Measurements from ENCODE around the gene PRKCA. TPM values are rescaled to one million over a fixed set of nuclear protein-coding genes. Genes with fewer than 3 reads are reported as not detected.
"Not testable (repeated sequence)": the region's sequence is repeated elsewhere in the genome, so short reads cannot be mapped to it uniquely, and the experiment has no call there.

Gene PRKCA
- total RNA-seq, 1 donor from 2014 or later: 4.5 TPM

DNA sequence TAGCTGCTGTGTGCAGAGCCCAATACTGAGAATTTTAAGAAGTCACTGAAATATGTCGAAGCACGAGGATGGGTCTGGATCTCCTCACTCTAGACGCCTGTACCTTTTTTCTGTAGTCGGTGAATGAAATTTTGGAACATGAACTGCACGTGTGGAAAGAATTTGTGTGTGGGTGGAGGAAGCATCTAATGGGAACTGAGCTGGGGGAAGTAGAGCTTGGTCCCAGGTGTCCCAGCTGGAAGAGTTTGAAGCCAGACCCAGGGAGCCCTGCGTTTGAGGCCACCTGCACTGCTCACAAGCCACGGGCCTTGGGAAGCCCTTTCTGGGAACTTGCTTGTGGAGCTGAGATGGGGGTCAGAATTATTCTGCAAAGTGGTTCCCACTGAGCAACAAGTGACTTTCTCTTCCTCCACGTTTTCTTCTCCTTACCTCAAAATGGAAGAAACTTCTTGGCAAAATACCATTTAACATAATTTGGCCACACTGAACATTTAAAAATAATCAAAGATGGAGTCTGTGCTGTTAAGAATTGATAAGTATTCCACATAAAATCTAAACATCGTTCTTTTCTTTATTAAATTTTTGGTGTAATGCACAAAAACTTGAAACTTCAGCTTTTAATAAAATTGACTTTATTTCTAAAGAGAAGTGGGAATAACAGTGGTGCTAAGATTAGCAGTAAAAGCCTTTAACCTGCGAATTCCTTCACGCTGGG, 163.8 kb downstream of the PRKCA start:
- ATAC-seq: no peak

DNA sequence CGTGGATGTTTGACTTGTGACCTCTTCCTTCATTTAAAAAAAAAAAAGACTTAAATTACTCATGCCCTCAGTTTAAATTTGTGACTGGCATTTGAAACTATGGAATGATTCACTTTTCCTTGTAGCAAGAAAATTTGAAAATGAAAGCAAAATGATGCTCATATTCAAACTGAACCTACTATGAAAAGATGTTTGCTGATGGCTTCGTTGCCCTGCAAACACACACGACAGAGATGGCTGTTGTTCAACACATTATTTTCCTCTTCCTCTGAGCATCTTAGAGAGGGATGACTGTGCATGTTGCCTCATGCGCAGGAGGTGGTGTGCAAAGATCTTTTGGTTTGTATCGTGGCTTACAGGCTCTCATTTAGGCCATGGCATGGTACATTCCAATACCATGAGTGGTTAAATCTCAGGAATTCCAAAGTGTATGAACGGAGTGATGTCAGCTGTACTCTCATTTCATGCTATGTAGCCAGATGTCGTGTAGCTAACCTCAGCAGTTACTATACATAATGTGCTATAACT, 164.5 kb downstream of the PRKCA start:
- peak; percentile 95 for ATAC-seq

DNA sequence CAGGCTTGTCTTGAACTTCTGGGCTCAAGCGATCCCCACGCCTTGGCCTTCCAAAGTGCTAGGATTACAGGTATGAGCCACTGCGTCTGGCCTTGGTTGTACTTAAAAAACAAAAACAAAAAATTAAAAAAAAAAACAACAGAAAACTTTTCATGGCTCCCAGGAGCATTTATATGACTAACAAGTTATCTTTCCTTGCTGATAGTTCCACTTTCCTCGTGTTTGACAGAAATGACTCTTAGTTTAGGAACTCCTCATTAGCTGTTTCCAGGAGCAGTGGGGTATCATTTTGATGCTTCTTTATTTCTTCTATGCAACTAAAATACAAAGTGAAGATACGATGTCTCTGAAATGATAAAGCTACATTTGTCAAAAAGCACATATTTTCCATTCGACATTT, 165.4 kb downstream of the PRKCA start:
- ATAC-seq: no peak

- peak; percentile 40 for ATAC-seq
Observed at GRCh38 chr17:66468241-66469087, 166.1 kb downstream of the PRKCA start.

DNA sequence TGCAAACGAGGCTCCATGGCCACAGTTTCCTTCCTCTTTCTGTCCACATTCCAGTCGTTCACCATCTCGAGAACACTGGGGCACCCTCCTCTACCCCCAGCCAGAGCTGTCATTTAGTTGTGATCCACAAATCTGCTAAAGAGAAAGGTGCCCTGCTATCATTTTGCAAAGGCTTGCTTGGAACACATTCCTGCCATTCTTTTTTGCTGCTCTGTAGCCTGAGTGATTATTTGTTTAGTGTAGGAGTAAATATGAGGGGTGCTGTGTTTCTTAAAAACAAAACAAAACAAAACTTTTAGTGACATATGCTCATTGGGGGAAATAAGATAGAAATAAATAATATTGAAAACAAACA, 166.7 kb downstream of the PRKCA start:
- ATAC-seq: no peak

DNA sequence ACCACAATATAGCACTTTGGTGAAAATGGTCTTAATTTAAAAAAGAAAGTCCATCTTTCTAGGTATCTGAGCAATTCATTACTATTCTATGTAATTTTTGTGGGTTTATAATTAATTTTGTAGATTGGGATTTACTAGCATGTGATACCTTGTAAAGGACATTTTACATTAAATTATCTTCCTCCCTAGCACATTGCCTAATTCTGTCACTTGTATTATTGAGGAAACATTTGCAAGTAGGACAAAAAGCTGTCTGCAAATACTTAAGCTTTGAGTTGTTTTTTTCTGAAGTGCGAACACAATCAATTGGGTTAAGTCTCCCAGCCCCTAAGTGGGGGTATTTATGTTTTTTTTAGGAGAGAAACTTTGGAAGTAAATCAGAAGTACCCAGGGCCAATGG, 167.0 kb downstream of the PRKCA start:
- ATAC-seq: no peak

GRCh38 chr17:66469890-66470289, 167.5 kb downstream of the PRKCA start:
- ATAC-seq: no peak

DNA sequence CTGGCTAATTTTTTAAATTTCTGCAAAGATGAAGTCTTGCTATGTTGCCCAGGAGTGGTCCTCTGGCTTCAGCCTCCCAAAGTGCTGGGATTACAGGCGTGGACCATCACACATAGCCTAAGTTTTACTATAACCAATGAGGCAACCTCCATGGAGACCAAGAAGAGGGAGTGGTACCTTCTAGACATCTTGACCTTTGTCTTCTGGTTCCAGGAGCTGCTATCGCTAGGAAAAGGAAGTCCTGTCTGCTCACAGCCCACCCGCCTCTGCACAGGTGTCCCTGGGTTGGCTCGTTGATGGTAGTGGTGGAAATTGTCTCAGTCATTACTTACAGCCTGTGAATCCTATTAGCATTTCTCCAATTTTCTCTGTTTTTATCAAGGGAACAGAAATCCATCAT, 169.7 kb downstream of the PRKCA start:
- no peak for ATAC-seq

- ATAC-seq: no peak
Observed at GRCh38 chr17:66474258-66474657, 171.8 kb downstream of the PRKCA start.

DNA sequence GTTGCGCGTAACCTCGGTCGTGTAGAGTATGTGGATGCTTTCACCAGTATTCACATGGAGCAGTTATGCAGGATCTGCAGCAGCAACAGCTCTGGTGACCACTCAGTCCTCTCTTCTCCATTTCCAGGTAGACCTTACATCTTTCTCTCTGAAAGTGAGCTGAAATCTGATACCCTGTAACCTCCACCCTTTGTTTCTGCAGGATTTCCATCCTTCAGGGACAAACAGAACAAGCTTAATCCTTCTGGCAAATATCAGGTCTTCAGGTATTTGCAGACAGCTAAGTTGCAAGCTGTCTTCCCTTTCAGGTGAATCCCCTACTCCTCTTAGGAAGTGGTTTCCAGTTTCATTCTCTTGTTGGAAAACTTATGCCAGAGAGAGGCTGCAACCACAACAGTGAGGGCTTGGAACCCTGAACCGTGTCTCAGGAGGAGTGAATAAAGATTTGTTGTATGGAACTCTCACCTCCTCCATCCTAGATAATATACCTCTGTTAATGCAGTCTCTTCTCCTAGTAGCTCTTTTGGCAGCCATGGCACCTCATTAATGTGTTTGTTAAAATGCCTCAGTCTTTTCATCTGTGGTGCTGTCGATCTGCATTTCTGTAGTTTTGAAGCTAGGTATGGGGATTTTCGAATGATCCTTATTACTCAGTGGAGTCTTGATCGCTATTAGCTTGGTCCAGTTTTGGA, 172.5 kb downstream of the PRKCA start:
- ATAC-seq: no peak

GRCh38 chr17:66476014-66476413, 173.6 kb downstream of the PRKCA start:
- ATAC-seq: no peak

- ATAC-seq: no peak
Observed at GRCh38 chr17:66477615-66478283, 175.3 kb downstream of the PRKCA start.

DNA sequence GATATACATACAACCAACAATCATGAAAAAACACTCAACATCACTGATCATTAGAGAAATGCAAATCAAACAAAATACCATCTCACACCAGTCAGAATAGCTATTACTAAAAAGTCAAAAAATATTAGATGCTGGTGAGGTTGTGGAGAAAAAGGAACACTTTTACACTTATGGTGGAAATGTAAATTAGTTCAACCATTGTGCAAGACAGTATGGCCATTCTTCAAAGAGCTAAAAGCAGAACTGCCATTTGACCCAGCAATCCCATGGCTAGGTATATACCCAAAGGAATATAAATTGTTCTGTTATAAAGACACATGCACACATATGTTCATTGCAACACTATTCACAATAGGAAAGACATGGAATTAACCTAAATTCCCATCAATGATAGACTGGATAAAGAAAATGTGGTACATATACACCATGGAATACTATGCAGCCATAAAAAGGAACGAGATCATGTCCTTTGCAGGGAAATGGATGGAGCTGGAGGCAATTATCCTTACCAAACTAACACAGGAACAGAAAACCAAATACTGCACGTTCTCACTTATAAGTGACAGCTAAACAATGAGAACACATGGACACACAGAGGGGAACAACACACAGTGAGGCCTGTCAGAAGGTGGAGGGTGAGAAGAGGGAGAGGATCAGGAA, 176.9 kb downstream of the PRKCA start:
- not testable (repeated sequence) for ATAC-seq

DNA sequence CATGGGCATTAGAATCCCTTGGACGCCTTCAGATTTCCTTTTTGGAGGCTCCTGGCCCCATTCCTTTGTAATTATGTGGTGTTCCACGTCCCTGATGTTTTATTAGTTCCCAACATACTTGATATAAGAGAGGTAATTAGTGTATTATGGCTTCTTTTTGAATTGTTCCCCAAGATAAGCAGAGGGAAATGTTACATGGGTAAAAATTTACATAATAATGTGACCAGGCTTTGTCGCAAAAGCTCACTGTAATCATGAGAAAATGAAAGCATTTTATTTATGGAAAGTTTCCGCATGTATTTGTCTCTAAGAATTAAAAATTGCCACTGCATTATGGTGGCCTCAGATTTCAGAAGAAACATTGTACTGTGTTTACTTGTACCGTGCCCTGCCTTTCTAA, 177.8 kb downstream of the PRKCA start:
- ATAC-seq: no peak

DNA sequence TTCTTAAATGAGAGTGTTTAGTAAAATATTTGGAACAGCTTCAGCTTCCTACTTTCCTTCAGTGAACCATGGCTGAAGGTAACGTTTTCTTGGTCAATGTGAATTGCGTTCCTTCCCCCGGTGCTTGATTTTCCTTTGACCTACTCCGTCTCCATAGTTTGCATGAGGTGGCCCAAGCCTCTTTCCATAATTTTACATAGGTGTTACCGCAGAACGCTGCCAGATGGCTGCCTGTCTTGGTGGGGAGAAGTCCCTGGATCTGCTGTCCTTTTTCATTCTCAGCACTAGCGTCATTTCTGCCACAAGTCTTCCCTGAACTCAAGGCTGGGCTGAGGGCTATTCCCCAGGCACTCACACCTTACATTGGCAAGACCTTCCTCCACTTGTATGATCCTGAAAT, 178.4 kb downstream of the PRKCA start:
- ATAC-seq: no peak

- no peak for ATAC-seq
Observed at GRCh38 chr17:66481271-66481670, 178.9 kb downstream of the PRKCA start.

GRCh38 chr17:66483906-66484305, 181.5 kb downstream of the PRKCA start:
- no peak for ATAC-seq

- no peak for ATAC-seq
Observed at GRCh38 chr17:66485309-66485947, 183.0 kb downstream of the PRKCA start.

DNA sequence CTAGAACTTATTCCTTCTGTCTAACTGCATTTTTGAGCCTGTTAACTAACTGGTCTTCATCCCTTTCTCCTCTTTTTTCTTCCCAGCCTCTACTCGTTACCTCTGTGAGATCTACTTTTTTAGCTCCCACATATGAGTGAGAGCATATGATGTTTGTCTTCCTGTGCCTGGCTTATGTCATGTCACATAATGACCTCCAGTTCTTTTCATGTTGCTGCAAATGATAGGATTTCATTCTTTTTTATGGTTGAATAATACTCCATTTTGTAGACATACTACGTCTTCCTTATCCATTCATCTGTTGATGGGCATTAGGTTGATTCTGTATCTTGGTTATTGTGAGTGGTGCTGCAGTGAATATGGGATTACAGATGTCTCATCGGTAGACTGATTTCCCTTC, 184.7 kb downstream of the PRKCA start:
- no peak for ATAC-seq

- no peak for ATAC-seq
Observed at GRCh38 chr17:66487981-66488468, 185.6 kb downstream of the PRKCA start.

DNA sequence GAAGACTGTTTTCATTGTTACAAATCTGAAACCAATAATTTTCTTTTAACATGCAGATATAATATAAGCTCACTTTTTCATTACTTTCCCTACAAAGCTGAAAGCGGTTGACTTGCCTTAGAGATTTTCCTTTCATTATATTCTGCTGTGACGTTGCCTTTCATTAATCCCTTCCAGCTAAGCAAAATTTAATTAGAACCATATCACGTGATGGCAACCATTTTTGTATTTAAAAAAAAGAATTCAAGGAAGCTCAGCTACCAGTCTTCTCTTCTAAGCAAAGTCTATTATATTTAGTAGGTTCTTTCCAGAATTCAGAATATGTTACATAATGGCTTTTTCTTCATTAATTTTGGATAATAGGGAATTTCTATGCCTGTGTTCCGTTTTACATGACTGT, 186.5 kb downstream of the PRKCA start:
- ATAC-seq: no peak
